Fibroblast of skin of right biceps (primary cell): ENCODE data around the gene IQCE.
"Not testable (repeated sequence)": the region's sequence is repeated elsewhere in the genome, so short reads cannot be mapped to it uniquely, and the experiment has no call there.

ENCODE experiments used
- DNase-seq: peaks from one replicate; pipeline ENCODE4 v3.0.0-alpha.2; 2013

IQCE gene

DNA sequence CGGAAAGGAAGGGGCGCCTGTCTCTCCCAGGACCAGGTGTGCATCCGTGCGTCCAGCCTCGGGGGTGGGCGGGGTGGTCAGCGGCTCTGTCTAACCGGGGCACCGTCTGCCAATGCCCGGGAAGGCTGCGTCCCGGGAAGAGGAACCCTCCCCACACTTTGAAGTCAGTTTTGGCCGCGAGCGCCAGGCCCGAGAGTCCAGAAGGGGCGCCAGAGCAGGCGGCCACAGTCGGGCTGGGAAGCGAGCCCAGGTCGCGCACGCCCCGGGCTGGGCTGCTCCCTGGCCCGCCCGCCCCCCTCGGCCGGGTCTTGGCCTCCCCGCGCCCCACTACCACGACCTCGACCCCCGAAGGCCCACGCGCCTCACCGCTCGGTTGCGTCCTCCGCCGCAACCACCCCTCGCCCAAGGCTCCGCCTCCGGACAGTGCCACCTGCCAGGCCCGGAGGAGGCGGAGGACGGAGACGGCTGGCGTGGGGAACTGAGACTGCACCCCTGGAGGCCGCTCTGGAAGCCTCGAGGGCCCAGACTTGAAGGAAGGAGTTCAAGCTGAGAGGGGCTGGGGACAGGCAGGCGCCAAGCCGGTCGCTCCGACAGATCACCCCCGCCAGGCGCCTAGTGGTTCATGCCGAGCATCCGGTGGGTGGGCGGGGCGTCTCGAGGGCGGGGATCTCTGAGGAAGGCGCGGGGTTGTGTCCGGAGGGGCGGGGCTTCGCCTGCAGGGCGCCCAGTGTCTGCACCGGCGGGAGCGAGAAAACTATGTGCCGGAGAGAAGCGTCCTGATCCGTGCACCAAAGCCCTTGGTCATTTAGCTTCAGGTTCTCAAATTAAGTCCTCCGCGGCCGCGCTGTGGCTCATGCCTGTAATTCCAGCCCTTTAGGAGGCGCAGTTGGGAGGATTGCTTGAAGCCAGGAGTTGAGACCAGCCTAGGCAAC is 3.4 kb upstream of the IQCE start, which contains the start of gene BRAT1:
Gene BRAT1 (minus strand): TSS at position 404 of the 932 bp plus-strand sequence. CDS start 1,093 bp downstream, outside the sequence.
- peak; percentile 94 for DNase-seq

DNA sequence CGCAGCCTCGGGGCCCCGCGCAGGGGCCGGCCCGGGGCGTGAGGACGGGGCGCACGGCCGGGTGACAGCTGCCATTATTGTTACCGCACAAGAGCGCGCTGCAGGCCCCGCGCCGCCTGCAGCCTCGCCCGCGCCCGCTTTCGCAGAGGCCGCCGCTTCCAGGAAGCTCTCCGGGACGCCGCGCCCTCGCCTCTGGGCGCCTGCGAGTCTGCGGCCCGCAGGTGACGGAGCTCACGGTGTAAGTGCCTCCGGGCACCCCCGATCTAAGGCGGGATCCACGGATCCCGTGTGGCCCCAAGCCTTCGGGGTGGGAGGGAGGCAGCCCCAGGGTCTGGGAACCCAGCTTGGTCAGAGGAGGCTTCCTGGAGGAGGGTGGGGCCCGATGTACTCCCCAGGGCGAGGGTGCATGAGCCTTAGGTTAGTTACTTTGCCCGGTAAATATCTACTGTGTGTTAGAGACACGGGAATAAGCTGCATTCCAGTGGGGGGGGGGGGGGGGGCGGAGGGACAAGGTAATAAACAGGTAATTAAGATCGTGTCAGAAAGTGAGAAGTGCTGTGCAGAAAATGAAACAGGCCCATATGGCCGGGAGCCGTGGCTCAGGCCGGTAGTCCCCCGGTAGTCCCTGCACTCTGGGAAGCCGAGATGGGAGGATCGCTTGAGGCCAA is 638 bp downstream of the IQCE start:
- no peak for DNase-seq

DNA sequence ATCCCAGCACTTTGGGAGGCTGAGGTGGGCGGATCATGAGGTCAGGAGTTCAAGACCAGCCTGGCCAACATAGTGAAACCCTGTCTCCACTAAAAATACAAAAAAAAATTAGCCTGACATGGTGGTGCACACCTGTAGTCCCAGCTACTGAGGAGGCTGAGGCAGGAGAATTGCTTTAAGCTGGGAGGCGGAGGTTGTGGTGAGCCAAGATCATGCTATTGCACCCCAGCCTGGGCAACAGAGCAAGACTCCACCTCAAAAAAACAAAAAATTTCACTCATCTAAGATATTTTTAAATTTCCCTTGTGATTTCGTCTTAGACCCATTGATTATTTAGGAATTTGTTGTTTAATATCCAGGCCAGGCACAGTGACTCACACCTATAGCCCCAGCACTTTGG is 5.2 kb downstream of the IQCE start:
- DNase-seq, result not testable (repeated sequence)

DNA sequence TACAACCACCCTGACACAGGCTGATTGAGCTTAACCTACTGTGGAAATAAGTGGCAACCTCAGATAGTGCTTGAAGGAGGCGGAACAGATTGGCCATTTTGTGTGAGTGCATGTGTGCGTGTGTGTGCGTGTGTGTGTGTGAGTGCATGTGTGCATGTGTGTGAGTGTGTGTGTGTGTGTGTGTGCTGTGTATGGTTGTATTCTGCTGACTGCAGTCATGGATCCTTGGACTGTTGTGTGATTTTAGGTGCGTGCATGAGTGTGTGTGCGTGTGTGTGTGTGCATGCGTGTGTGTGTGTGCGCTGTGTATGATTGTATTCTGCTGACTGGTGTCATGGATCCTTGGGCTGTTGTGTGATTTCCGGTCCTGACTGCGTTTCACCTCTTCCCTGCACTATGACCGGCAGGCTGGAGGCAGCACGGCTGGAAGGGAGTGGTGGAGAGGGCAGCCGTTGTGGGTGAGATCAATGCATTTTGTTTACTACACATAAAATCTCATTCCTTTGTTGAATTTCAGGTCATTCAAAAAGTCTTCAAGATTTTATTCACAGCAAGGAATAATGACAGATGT is 6.3 kb downstream of the IQCE start:
- no peak for DNase-seq

DNA sequence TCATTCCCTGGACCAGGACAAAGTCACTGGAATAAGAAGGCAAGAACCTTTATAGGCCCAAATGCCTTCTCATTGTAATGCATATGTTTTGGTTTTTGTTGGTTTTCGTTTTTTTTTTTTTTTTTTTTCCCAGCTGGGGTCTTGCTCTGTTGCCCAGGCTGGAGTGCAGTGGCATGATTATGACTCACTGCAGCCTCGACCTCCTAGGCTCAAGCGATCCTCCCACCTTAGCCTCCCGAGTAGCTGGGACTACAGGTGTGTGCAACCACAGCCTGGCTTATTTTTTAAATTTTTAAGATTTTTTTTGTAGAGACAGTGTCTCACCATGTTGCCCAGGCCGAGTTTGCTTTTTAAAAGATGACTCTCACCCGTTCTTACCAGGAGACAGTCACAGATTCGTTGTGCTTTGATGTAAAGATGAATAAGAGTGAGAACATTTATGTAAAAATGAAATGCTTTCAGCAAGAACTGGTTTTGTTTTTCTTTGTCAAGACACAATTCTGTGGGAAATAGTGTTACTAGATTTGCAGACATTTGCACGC is 7.6 kb downstream of the IQCE start:
- no peak for DNase-seq

DNA sequence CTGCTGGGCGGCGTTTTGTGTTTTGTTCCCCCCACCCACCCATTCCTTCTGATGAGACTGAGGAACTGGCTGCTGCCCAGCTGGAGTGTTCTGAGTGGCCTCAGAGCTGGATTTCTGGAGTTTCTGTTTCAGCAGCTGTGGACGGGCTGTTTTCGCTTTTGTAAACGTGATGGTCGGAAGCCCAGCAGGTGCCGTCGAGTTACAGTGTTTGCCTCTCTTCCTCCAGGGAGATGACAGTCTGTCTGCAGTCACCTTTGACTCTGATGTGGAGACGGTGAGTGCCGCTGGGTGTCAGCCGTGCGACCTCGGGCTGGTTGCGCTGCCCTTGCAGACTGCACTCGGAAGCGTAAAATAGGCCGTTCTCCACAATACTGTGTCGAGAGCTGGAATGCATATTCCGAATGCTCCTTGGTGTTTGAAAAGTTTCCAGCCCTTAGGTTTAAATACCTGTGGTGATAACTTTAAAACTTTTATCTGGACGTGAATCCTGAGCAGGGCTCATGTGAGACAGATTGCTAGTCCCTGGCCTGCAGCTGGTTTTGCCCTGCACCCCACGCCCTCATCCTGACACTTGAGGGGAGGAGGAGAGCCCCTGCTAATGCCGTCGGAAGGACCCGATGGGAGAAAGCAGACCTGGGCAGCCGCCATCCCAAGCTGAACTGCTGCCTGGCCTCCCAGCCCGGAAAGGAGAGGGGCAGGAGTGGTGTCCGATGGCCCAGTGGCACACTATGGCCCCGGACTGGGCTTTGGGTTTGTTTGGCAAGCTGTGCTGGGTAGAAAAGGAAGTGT is 8.3 kb downstream of the IQCE start:
- DNase-seq, result no peak

DNA sequence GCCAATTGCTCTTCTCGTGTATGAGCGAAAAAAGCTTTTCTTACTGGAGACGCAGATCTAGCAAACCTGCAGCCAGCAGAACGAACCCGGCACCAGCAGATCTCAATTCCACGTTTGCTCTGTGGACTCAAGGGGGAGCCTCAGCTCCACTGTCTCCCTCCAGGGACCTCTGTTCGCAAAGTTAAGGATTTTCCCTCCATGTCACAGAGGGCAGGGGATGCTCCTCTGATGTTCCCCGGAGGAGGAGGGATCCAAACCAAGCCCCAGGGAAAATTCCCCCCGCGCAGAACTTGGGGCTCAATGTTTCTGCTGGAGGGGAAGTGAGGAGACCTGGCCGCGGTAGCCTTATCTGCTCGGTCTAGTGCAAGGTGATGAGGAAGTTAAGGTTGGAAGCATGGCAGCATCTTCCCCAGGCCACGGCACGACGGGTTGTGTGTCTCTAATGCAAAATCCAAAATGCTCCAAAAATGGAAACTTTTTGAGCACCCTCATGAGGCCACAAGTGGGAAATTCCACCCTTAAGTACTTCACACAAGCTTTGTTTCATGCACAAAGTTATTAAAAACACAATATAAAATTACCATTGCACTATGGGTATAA is 9.0 kb downstream of the IQCE start:
- DNase-seq, result peak; percentile 37

DNA sequence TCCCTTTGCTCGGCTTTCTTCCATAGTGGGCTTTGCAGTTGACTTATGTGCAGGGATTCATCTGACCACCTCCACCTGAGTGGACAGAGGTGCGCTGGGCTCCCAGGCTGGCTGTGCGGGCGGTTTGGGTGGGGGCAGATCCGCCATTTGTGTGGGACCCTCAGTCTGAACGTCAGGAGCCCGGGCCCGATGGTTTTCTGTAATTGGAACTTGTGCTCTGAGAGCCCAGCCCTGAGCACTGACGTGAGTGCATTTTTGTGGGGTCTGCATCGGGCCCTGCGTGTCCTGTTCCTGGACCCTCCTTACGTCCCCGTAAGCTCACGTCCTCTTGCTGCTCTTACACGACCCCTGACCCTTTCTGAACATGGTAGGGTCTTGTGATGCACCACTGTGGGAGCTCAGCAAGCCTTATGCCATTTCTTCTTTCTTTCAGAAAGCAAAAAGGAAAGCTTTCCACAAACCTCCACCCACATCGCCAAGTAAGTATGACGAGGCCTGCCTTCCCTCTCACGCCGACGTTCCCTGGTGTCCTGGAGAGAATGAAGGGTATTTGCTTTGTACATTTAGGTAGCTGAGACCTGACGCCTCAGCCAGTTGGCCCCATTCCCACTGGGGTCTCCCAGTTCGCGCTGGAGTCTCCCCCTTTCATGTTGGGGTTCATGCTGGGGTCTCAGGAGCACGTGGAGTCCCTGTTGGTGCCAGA is 9.9 kb downstream of the IQCE start:
- DNase-seq, result no peak

DNA sequence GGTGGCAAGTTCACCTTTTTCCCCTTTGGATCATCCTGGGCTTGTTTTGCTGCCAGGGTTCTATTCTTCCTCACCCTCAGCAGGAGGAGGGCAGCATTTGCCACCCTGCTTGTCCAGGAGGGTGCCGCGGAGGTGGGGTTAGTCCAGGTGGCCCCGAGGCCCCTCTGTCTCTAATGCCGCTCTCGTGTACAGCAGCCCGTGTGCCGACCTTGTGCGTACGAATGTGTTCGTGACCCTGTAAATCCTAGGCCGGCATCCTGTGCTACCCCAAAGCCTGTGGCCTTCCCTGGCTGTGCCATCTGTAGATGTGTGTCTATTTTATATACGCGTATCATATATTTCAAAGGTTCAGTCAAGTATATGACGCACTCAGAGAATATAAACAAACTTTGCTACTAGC is 10.6 kb downstream of the IQCE start:
- no peak for DNase-seq

DNA sequence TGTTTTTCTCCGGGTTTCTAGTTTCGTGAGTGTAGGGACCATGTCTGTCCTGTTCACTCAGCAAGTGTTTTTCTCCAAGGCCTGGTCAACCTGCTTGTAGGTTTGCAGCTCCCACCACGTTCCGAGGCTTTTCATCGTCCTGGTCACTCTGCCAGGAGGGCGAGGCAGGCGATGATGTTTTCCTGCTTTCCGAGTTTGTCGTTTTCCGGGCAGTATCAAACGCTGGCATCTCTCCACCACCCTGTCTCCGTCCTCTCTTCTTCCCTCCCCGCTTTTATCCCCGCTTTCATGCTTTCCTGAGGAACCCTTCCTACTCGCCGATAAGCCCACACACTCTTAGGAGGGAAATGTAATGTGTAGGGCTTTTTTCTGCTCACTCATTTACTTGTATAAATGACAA is 11.2 kb downstream of the IQCE start:
- DNase-seq, result no peak

DNA sequence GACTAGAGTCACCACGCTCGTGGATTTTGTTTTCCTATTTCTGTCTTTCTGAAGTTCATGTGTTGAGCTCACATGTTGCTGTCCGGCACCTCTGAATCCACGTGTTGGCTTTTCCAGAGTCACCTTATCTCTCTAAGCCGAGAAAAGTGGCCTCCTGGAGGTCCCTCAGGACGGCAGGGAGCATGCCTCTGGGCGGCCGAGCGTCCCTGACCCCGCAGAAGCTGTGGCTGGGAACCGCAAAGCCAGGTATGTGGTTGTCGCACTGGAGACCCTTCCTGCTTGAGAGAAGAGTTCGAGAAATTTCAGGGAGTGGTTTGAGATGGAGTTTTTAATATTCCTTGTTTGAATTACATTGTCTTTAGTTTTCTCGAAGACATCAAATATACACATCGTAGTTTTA is 12.6 kb downstream of the IQCE start:
- no peak for DNase-seq

DNA sequence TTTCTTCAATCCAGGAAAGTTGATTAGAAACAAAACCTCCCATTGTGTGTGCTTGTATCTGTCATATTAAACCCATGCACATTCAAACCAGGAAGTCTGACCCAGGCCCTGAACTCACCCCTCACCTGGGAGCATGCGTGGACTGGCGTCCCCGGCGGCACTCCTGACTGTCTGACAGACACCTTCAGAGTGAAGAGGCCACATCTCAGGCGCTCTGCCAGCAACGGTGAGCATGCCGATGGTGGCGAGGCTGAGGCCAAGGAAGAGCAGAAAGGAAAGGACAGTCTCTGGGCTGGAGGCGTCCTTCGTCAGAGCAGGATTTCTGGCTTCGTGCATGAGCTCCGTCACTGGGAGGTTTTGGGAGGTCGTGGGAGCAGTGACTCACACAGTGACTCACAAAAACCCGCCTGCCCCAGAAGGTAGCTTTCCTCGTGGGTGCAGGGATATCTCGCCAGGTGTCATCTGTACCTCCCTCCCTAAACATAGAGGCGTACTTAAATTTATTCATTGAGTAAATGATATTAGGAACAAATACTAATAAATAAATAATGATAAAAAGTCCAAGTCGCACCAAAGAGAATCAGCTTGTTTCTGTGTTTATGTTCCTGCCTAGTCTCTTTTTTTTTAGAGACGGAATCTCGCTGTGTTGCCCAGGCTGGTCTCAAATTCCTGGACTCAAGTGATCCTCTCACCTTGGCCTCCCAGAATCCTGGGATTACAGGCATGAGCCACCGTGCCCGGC is 13.5 kb downstream of the IQCE start:
- peak; percentile 26 for DNase-seq

DNA sequence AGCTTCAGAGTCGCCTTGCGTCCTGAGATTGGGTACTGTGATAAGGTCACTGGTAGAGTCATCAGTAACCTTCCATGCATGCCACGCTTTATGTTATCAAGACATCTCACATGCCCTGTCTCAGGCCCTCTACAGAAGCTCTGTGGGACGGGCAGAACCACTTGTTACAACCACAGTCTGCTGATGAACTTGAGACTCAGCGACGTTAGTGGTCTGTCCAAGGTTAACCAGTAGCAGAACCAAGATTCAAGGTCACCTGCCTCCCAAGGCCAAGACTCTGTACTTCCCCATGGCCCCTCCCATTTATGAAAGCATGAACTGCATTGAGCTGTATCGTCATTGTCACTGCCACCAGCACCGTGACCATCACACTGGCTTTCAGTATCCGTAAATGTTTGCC is 15.0 kb downstream of the IQCE start:
- DNase-seq, result no peak

DNA sequence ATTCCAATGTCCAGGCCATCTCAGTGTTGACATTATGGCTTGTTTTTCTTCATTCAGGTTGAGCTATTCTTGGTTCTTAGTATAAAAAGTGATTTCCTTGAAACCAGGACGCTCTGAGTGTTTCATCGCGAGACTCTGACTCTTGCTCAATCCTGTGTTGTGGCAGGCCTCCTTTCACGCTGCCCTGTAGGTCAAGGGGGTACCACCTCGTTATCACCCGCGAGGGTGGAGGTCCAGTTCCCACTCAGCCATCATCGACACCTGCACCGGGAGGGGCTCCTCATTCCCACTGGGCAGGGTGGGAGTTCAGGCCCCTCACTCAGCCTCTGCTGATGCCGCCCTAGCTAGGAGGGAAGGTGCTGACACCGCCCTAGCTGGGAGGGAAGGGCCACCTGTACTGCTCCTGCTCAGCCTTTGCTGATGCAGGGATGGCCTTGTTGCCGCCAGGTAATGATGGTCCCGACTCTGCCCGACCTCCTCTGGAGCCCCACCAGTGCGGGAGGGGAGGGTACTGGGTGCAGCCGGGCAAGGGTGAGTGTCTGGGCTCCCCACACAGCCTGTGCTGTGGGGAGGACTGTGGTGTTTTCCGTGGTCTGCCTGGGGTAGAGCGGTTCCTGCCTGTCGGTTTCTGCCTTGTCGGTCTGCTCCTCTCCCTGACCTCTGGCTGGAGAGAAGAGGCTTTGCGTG is 16.4 kb downstream of the IQCE start:
- no peak for DNase-seq

DNA sequence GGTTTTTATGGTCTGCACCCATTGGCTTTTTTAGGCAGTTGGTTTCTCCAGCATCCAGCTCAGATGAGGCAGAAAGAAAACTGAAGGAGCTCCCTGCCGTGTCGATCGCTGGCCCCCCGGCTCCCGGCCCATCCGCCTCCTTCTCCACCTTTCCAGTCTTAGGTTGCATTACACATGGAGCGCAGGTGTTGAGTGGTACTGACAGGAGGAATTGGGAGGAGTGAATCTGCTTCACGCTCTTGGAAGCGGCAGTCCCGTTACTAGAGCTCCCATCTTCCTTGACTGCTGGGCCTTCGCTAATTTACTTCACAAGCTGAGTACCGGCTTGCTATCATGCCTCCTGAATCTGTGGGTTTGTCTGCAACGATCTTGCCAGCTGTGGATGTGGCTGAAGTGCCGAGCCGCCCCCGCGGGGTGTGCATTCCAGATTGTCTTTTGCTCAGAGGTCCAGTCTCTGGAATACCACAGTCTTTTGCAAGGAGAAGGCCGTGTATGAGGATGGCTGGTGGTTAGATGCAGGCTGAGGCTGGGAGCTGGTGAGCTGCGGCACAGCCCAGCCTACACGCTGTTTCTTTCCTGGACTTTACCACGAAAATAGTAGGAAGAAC is 17.1 kb downstream of the IQCE start:
- DNase-seq, result no peak

DNA sequence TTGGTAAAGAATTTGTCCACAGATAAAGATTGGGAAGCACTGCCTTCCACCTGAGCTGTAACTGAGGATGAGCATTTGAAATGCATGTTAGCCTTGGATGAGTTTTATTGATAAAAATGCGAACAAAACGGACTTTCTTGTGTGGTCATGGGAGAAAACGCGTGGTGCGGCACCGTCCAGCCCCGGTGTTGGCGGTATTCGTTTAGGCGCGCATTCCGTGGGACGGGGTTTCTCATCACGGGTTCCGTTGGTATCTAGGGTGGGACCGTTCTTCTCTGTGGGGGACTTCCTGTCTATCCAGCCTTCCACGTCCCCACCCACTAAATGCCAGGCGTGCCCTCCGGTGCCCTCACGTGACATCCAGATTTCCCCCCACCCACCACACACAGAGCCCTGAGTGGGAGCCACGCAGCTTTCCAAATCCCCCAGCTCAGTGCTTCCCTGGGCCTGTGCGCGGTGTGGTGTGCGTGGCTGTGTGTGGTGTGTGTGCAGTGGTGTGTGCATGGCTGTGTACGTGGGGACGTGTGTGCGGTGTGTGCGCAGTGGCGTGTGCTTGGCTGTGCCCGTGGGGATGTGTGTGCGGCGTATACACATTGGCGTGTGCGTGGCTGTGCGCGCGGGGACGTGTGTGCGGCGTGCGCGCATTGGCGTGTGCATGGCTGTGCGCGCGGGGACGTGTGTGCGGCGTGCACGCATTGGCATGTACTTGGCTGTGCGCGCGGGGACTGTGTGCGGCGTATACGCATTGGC is 18.1 kb downstream of the IQCE start:
- DNase-seq, result no peak

DNA sequence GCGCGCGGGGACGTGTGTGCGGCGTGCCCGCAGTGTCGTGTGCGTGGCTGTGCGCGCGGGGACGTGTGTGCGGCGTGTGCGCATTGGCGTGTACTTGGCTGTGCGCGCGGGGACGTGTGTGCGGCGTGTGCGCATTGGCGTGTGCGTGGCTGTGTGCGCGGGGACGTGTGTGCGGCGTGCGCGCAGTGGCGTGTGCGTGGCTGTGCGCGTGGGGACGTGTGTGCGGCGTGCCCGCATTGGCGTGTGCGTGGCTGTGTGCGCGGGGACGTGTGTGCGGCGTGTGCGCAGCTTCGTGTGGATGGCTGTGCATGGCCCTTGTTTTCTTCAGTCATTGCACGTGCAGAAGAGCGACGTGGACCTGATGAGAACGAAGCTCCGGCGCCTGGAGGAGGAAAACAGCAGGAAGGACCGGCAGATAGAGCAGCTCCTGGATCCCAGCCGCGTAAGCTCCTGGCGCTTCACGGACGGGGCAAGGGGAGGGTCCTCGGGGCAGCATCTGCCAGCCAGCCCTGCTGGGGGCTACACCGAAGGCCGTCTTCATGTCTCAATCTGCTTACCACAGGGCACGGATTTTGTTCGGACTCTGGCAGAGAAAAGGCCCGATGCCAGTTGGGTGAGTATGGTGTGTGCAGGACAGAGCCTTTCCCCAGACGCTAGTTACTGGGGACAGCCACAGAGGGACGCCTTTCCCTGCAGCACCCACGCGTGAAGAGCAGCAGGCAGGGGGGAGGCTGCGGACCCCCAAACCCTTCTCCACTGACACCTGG is 19.3 kb downstream of the IQCE start:
- DNase-seq, result no peak

DNA sequence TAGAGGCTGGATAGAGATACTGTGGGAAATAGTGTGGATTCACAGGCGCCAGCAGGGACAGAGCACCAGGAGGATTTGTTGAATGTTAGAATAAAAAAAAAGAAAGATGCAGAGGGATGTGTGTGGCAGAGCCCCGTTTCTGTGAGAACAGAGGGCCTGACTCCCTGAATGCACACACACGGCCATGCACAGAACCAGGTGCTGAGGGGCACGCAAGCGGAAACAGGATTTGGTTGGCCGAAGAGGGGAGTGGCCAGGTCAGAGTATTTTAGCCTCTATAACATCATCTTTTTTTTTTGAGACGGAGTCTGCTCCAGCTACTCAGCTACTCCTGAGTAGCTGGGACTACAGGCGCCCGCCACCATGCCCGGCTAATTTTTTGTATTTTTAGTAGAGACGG is 21.9 kb downstream of the IQCE start:
- no peak for DNase-seq
